Measurements from ENCODE around the gene ADH4. TPM values are rescaled to one million over a fixed set of nuclear protein-coding genes. Genes with fewer than 3 reads are reported as not detected.

The ADH4 gene
- total RNA-seq, 1 experiment from 2014 or later: not detected

DNA sequence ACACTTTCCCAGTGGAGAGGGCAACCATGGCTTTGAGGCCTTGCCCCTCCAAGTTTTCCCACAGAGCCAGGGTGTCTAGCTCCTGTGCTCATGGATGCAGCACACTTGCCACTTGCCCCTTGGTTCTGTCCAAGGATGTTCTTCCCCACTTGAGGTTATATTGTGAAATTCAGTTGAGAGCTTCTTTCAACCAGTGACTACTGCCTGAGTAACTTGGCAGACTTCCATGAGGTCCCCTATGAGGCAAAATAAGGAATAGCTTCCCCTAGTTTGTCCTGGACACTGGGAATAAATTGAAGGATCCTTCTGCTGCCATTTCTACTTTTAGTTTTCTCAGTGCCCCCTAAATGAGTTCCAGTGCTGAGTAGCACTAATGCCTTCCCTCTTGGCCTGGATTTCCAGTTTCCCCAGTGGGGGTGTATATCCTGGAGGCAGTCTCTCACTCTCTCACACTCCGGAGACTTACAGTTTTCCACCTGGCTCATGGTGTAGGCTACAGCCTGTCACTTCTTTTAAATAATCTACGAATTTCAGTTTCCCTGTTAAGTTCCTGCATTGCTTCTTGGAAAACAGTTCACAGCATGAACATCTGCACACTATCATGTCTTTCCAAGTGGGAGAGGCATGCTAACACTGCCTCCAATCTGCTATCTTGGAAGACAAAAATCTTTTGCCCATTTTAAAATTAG is 36.4 kb upstream of the ADH4 start:
- Histone ChIP-seq H4K5ac (ENCODE audit: insufficient read length, low read depth, low read length) (no peak overlapping the region), H3T11ph (ENCODE audit: low read length) (no peak overlapping the region), H4K8ac (replicated peaks; ENCODE audit: insufficient read length, low read depth, low read length) (no peak overlapping the region), H3K27ac (ENCODE audit: insufficient read length, low read depth, low read length) (no peak overlapping the region), H3K4me1 (ENCODE audit: insufficient read depth, low read length) (no peaks in the 10 kb centered on the region), H2BK15ac (ENCODE audit: low read depth, low read length) (no peak overlapping the region), H2AK5ac (ENCODE audit: insufficient read length, low read length) (no peak overlapping the region), H3K27me3 (ENCODE audit: insufficient read depth, low read length) (no peaks in the 10 kb centered on the region), H2BK120ac (ENCODE audit: low read depth, low read length, poor library complexity, severe bottlenecking) (no peak overlapping the region), H2BK5ac (ENCODE audit: insufficient read length, low read length) (no peak overlapping the region), H2AFZ (ENCODE audit: low read length) (no peak overlapping the region), H3K9me3 (ENCODE audit: control insufficient read depth, low read depth, low read length) (no peaks in the 10 kb centered on the region), H3K79me2 (ENCODE audit: insufficient read depth, low read length) (no peaks in the 10 kb centered on the region), H4K20me1 (ENCODE audit: control insufficient read depth, insufficient read depth, insufficient read length) (no peaks in the 10 kb centered on the region), H3K23me2 (ENCODE audit: insufficient read length, low read depth, low read length, poor library complexity, severe bottlenecking) (no peaks in the 10 kb centered on the region), H4K91ac (ENCODE audit: insufficient read length, low read depth, low read length) (no peak overlapping the region), H3K4ac (ENCODE audit: low read depth, low read length) (no peak overlapping the region), H2BK12ac (ENCODE audit: insufficient read length, low read depth, low read length) (no peak overlapping the region), H3K9ac (ENCODE audit: extremely low read depth, insufficient read length, low read length) (no peak overlapping the region), H3K4me2 (ENCODE audit: insufficient read depth, insufficient read length, low read length) (no peak overlapping the region), H3K14ac (ENCODE audit: insufficient read depth, low read length) (no peak overlapping the region), H2BK20ac (ENCODE audit: low read depth, low read length, poor library complexity, severe bottlenecking) (no peak overlapping the region), H3K56ac (ENCODE audit: insufficient read length, low read depth, low read length) (no peak overlapping the region), H3K79me1 (ENCODE audit: insufficient read depth, low read depth, low read length, poor library complexity, severe bottlenecking) (no peaks in the 10 kb centered on the region), H3K23ac (ENCODE audit: insufficient read length, low read depth, low read length) (no peak overlapping the region), H3K18ac (ENCODE audit: insufficient read length, low read depth, low read length) (no peak overlapping the region)
- Mint-ChIP-seq H3K27me3 (ENCODE audit: low read depth) (no peaks in the 10 kb centered on the region), H3K4me3 (no peak overlapping the region), H3K27ac (peak overlapping the region in 1 of 3 experiments; percentile 41; a peak in 1 of 7 replicates), H3K9me3 (peaks cover 21 to 27% of the 10 kb centered on the region in 2 experiments), H3K36me3 (ENCODE audit: insufficient read depth in 1 of 3, low read depth in 3 of 3) (peaks cover 11 to 27% (median 15%) of the 10 kb centered on the region in 3 experiments), H3K4me1 (no peaks in the 10 kb centered on the region)
- TF ChIP-seq, protein P1, sequence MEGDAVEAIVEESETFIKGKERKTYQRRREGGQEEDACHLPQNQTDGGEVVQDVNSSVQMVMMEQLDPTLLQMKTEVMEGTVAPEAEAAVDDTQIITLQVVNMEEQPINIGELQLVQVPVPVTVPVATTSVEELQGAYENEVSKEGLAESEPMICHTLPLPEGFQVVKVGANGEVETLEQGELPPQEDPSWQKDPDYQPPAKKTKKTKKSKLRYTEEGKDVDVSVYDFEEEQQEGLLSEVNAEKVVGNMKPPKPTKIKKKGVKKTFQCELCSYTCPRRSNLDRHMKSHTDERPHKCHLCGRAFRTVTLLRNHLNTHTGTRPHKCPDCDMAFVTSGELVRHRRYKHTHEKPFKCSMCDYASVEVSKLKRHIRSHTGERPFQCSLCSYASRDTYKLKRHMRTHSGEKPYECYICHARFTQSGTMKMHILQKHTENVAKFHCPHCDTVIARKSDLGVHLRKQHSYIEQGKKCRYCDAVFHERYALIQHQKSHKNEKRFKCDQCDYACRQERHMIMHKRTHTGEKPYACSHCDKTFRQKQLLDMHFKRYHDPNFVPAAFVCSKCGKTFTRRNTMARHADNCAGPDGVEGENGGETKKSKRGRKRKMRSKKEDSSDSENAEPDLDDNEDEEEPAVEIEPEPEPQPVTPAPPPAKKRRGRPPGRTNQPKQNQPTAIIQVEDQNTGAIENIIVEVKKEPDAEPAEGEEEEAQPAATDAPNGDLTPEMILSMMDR (conservative IDR thresholded peaks at IDR 0.05): no peak
- DNase-seq: no peak
- no CpG with 5 or more reads among the region's 2 CpGs for WGBS (ENCODE audit: extremely low coverage, insufficient read length, low lambda C conversion rate)
